Stromal cell of bone marrow (primary cell): ENCODE measurements around the gene NR5A1.

ENCODE experiments used
- DNase-seq: peaks from one replicate; pipeline ENCODE4 v3.0.0-alpha.2; 2012; ENCODE audit warnings: low read depth

NR5A1 gene

GRCh38 chr9:124498499-124499146 lies 8.6 kb downstream of the NR5A1 start:
- no peak for DNase-seq

GRCh38 chr9:124498040-124498439 lies 9.2 kb downstream of the NR5A1 start:
- no peak for DNase-seq

- no peak for DNase-seq
Observed at GRCh38 chr9:124497441-124497840, 9.8 kb downstream of the NR5A1 start.

- no peak for DNase-seq
Observed at GRCh38 chr9:124496463-124496862, 10.7 kb downstream of the NR5A1 start.

GRCh38 chr9:124496075-124496449 lies 11.1 kb downstream of the NR5A1 start:
- no peak for DNase-seq

GRCh38 chr9:124495126-124496074 lies 11.8 kb downstream of the NR5A1 start:
- DNase-seq: no peak

- DNase-seq: no peak
Observed at GRCh38 chr9:124493794-124494479, 13.3 kb downstream of the NR5A1 start.

GRCh38 chr9:124493218-124493617 lies 14.0 kb downstream of the NR5A1 start:
- no peak for DNase-seq

GRCh38 chr9:124492818-124493217 lies 14.4 kb downstream of the NR5A1 start:
- DNase-seq: no peak

GRCh38 chr9:124491049-124491975 lies 15.9 kb downstream of the NR5A1 start:
- no peak for DNase-seq

- no peak for DNase-seq
Observed at GRCh38 chr9:124490004-124490403, 17.2 kb downstream of the NR5A1 start.

GRCh38 chr9:124489222-124489621 lies 18.0 kb downstream of the NR5A1 start:
- no peak for DNase-seq

- no peak for DNase-seq
Observed at GRCh38 chr9:124488641-124489210, 18.5 kb downstream of the NR5A1 start.

GRCh38 chr9:124487260-124488182 lies 19.7 kb downstream of the NR5A1 start:
- no peak for DNase-seq

- no peak for DNase-seq
Observed at GRCh38 chr9:124486778-124487259, 20.4 kb downstream of the NR5A1 start.

- DNase-seq: no peak
Observed at GRCh38 chr9:124485936-124486335, 21.3 kb downstream of the NR5A1 start.

GRCh38 chr9:124485201-124485600 lies 22.0 kb downstream of the NR5A1 start:
- no peak for DNase-seq

GRCh38 chr9:124483481-124483880 lies 23.7 kb downstream of the NR5A1 start:
- DNase-seq: no peak

GRCh38 chr9:124482431-124483031 lies 24.7 kb downstream of the NR5A1 start:
- DNase-seq: no peak

- DNase-seq: no peak
Observed at GRCh38 chr9:124481115-124481514, 26.1 kb downstream of the NR5A1 start.
